Stomach smooth muscle (tissue), 2 donors: ENCODE data around the gene MYO5B.

ENCODE experiments used
- H3K27ac ChIP-seq: one replicate; pipeline ENCODE4 v1.7.0; 2013; ENCODE audit warnings: mild to moderate bottlenecking, low read length, inconsistent platforms
- H3K27me3 ChIP-seq, 2 donors: one replicate each; pipeline ENCODE4 v1.7.0; 2013; ENCODE audit warnings: low read length in 2 of 2; ENCODE audit not compliant: insufficient read depth in 2 of 2, control insufficient read depth in 1 of 2
- H3K36me3 ChIP-seq, 2 donors: one replicate each; pipeline ENCODE4 v1.7.0; 2013; ENCODE audit warnings: low read length in 2 of 2; ENCODE audit not compliant: control insufficient read depth in 2 of 2, insufficient read depth in 2 of 2
- H3K4me1 ChIP-seq: one replicate; pipeline ENCODE4 v1.7.0; 2013; ENCODE audit warnings: low read length; ENCODE audit not compliant: control insufficient read depth, insufficient read depth
- H3K4me3 ChIP-seq, 2 donors: one replicate each; pipeline ENCODE4 v1.7.0; 2013; ENCODE audit warnings: low read length in 2 of 2
- H3K9ac ChIP-seq, 2 donors: one replicate each; pipeline ENCODE4 v1.7.0; 2013; ENCODE audit warnings: low read length in 2 of 2, mild to moderate bottlenecking in 1 of 2
- H3K9me3 ChIP-seq, 2 donors: one replicate each; pipeline ENCODE4 v1.7.0; 2013; ENCODE audit warnings: low read length in 2 of 2; ENCODE audit not compliant: control insufficient read depth in 2 of 2
- donor health status: healthy.
- donor health status: Pancreatic carcinoma.

The MYO5B gene

DNA sequence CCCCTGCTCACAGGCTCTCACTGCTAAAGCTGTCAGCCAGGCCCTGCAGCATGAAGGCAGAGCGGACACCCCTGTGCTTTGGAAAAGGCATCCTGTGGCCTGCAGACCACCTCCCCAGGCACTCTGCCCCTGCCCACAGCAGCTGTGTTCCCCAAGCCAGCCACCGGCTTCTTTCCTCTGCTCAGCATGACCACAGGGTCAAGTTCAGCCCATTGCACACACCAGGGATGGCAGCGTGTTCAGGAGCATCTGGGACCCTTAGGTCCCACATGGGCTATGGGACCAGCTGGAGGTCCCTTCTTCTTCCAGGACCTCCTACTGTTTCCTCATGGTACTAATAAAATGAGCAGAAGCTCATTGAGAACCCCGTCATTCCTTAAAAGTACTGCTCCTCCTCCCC, 263.2 kb downstream of the MYO5B start:
- H3K4me3 ChIP-seq, result no peak overlapping the region
- no peaks in the 10 kb centered on the region for H3K27me3 ChIP-seq
- H3K9ac ChIP-seq, result no peak overlapping the region
- H3K9me3 ChIP-seq, result no peaks in the 10 kb centered on the region
- H3K27ac ChIP-seq, result no peak overlapping the region
- no peaks in the 10 kb centered on the region for H3K36me3 ChIP-seq
- H3K4me1 ChIP-seq, result no peaks in the 10 kb centered on the region

DNA sequence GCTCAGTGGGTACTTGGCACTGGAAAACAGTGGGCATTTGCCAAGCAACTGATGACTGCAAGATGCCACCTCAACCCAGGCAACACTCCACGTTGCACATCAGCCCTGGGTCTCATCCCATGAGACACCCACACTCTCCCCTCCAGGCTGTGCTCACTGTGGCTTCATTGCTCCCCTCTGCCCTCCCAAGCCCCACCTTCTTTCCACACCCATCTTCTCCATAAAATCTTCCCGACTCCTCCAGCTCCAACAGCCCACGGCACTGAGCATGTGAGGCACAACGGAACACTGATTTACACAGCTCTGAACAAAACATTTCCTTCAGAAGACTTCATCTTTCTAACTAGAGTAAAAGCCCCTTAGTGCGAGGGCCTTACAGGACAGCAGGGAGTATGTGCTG, 263.8 kb downstream of the MYO5B start:
- Histone ChIP-seq H3K27me3 (no peaks in the 10 kb centered on the region), H3K4me3 (no peak overlapping the region), H3K27ac (no peak overlapping the region), H3K4me1 (no peaks in the 10 kb centered on the region), H3K36me3 (no peaks in the 10 kb centered on the region), H3K9me3 (peaks cover 0 to 2% of the 10 kb centered on the region in 2 donors), H3K9ac (no peak overlapping the region)

DNA sequence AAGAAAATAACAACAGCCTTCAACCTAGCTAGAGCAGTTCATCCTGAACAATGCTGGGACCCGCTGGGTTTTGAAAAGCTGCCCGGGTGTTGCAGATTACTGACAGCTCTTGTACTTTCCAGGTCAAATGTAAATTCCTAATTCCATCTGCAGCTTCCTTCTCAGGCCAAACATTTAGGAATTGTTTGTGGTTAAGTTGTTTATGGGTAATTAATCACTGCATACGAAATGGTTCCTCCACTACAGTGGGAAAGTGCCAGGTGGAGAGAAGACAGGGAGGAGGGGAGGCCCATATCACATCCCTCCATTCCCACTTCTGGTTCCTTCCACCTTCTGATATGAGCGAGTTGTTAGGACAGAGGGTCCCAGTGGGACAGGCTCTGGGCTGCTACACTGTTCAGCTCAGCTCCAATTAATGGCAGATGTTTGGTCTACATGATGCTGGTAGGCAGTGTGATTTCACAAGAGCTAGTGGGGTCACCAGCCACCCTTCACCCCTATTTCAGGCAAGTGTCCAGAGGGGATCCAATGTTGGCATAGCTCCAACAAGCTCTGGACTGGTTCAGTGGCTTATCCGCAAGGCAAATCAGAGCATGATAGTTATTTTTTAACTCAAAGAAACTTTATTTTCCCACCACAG, 268.7 kb downstream of the MYO5B start:
- H3K4me1 ChIP-seq, result no peaks in the 10 kb centered on the region
- peaks cover 0 to 3% of the 10 kb centered on the region in 2 donors for H3K9me3 ChIP-seq

DNA sequence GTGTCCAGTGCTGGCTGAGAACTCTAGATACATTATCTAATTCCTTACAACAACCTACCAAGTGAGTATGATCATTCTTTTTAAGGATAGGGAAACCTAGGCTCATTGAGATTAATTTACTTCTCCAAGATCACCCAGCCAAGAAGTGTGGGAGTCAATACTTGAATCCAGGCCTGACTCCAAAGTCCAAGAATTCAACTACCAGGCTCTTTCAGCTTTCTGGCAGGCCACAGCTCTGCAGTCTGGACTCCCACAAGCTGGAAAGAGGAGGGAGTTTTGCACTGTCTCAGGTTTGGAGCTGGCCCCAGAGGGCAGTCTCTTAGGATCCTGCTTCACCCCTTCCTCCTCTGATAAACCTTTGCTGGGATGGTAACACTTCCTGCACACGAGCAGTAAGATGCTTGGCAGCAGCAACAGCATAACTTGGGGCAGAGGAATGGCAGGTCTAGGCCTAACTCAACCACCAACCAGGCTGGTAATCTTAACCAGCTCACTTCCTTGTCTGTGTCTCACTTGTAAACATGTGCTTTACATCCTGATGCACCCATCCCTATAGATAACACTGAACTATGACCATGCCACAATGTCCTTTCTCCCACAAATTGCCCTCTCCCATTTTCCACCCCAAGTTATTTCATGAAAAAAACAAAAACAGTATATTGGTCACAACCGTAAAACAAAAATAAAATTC, 270.5 kb downstream of the MYO5B start:
- Histone ChIP-seq H3K9me3 (peaks cover 0 to 3% of the 10 kb centered on the region in 2 donors), H3K4me3 (no peak overlapping the region), H3K9ac (no peak overlapping the region), H3K36me3 (no peaks in the 10 kb centered on the region), H3K4me1 (no peaks in the 10 kb centered on the region), H3K27ac (no peak overlapping the region), H3K27me3 (peaks cover 10 to 15% of the 10 kb centered on the region in 2 donors)

More for the DNA sequence above, 268.7 kb downstream of the MYO5B start:
- H3K9ac ChIP-seq, result no peak overlapping the region
- H3K36me3 ChIP-seq, result no peaks in the 10 kb centered on the region
- H3K27ac ChIP-seq, result no peak overlapping the region
- no peak overlapping the region for H3K4me3 ChIP-seq
- peaks cover 10 to 11% of the 10 kb centered on the region in 2 donors for H3K27me3 ChIP-seq

DNA sequence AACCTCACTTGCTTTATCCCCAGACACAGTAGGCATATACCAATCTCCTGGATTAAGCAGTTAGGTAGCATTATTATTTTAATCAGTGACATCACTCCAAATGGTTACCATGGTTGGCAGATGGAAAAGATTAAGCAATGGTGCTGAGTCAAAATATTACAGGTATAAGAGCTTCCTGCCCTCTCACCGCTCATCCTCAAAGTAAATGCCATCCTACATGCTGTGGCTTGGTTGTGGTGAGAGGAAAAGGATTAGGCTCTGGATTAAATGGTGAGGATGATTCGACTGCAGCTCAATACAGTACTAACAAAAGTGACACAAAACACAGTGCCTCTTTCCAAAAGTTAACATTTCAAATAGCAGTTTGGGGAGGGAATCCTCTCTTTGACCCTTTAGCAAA, 272.7 kb downstream of the MYO5B start:
- Histone ChIP-seq H3K4me3 (no peak overlapping the region), H3K27me3 (peaks cover 14 to 22% of the 10 kb centered on the region in 2 donors), H3K36me3 (no peaks in the 10 kb centered on the region), H3K9me3 (peaks cover 0 to 3% of the 10 kb centered on the region in 2 donors), H3K27ac (no peak overlapping the region), H3K9ac (no peak overlapping the region), H3K4me1 (no peaks in the 10 kb centered on the region)

DNA sequence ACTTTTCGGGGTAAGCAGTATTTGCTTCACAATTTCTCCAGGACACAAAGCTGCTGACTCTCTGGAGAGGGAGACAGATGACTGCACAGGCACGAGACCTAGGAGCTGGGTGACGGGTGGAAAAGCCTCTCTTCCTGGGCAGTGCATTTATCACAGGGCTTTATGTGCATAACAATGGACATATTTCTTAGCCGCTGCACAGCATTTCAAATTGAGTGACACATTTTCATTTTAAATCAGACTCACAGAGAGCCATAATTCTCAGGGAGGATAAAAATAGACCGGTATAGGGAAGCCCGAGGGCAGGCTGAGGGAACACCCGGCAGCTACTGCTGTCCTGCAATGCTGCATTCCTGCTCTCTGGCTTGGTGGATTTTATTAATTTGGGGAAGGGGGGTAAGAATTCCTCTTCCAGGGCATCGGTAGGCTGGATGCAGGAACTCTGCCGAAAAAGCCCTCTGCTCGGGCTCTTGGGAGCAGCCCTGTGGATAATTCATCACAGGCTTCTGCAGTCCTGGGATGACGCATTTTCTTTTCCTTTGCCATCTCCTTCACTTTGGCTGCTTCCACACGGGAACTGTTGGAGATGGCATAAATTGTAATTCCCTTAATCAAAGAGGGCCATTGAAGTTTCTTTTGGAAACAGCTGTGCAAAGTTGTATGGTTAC, 273.5 kb downstream of the MYO5B start:
- Histone ChIP-seq H3K36me3 (no peaks in the 10 kb centered on the region), H3K27ac (no peak overlapping the region), H3K9me3 (peaks cover 0 to 3% of the 10 kb centered on the region in 2 donors), H3K4me1 (no peaks in the 10 kb centered on the region), H3K27me3 (peaks cover 14 to 26% of the 10 kb centered on the region in 2 donors), H3K9ac (no peak overlapping the region), H3K4me3 (no peak overlapping the region)

DNA sequence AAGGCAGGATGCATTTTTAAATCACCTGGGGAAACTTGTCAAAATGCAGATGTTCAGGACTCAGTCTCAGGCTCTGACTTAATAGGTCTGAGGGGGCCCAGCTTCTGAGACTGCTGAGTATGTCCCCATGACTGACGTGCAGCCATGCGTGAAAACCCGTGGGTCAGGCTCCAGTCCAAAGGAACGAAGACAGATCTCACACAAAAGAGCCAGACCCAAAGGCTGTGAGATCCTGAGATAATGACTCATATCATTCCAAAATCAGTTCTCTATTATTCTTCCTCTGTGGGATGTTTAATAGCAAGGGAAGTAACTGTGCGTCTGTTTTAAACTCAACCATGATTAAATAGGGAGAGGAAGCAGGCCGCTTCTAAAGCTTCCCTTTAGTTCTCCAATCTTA, 274.2 kb downstream of the MYO5B start:
- Histone ChIP-seq H3K27me3 (peaks cover 14 to 26% of the 10 kb centered on the region in 2 donors), H3K4me3 (no peak overlapping the region), H3K36me3 (no peaks in the 10 kb centered on the region), H3K9me3 (no peaks in the 10 kb centered on the region), H3K27ac (no peak overlapping the region), H3K9ac (no peak overlapping the region), H3K4me1 (no peaks in the 10 kb centered on the region)

DNA sequence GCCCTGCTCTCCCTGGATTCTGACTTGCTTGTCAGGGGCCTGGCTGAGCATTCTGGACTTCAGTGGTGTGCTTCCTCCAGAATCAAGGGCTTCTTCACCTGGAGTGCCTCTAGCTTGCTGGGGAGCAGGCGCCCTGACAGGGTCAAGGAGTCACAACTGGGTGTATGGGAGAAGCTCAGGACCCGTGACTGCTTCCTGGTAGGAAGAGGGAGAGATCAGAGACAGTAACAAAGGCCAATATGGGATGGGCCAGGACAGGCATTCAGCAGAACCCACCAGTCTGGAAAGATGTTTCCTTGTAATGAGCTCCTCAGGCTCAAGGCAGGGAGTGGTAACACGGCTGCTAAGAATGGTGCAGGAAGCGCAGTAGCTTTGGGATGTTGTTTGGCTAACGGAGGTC, 277.2 kb downstream of the MYO5B start:
- Histone ChIP-seq H3K4me3 (no peak overlapping the region), H3K4me1 (no peaks in the 10 kb centered on the region), H3K27me3 (peaks cover 4 to 16% of the 10 kb centered on the region in 2 donors), H3K9ac (no peak overlapping the region), H3K27ac (no peak overlapping the region), H3K9me3 (no peaks in the 10 kb centered on the region), H3K36me3 (no peaks in the 10 kb centered on the region)

DNA sequence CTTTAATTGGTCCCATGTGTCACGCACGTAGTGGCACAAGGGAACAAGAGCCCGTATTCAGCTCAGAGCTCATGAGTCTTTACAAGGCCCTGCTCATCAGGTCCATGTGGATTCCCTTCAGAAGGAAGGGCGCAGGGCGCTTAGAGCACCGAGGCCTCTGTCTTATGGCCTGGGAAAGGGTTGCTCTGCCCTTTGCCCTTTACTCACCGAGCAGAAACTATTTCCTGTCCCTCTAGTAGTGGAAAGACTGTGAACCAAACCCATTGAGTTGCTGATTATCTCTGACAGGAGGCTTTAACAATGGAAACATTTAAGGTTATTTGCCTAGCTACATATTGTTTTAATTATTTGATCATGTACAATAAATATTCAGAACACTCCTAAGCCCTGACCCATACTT, 279.6 kb downstream of the MYO5B start:
- Histone ChIP-seq H3K27me3 (peaks cover 4 to 13% of the 10 kb centered on the region in 2 donors), H3K4me1 (no peaks in the 10 kb centered on the region), H3K36me3 (no peaks in the 10 kb centered on the region), H3K4me3 (no peak overlapping the region), H3K9me3 (no peaks in the 10 kb centered on the region), H3K9ac (no peak overlapping the region), H3K27ac (no peak overlapping the region)

DNA sequence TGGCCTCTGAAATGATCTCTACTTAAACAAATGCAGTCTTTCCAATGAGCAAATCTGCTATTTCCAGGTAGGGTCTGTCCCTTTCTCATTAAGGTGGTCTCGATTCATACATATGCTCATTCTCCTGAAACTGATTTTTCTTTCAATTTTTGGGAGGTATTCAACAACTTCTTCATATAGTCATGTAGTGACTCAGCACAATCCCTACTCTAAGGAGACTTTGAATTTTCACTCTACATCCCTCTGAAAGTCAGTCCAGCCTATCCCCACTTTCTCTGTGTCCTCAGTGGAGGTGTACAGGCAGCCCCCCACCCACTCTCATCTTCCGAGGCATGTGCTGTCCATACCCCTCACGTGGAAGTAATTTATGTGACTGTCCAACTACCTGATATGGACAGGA, 281.7 kb downstream of the MYO5B start:
- H3K4me3 ChIP-seq, result no peak overlapping the region
- H3K36me3 ChIP-seq, result no peaks in the 10 kb centered on the region
- peaks cover 0 to 12% of the 10 kb centered on the region in 2 donors for H3K27me3 ChIP-seq
- no peak overlapping the region for H3K27ac ChIP-seq
- H3K9me3 ChIP-seq, result no peaks in the 10 kb centered on the region
- no peaks in the 10 kb centered on the region for H3K4me1 ChIP-seq
- no peak overlapping the region for H3K9ac ChIP-seq

DNA sequence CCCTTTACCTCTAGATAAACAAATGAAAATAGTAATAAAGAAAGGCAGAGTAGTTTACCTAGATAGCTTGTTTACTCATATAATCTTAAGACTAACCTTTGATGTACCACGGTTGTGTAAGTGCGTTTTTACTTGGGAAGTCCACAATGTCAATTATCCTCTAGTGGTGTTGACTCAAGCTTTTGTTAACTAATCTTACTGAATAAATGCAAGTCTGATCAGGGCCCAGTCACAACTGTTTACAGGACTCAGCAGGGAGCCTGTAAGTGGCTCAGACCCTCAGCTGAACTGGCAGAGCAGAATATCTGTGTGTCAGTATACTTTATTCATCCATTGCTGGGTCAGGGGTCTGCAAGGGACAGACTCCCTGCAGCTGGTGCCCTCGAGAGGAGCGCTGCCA, 283.5 kb downstream of the MYO5B start:
- Histone ChIP-seq H3K36me3 (no peaks in the 10 kb centered on the region), H3K27ac (no peak overlapping the region), H3K9ac (no peak overlapping the region), H3K4me3 (no peak overlapping the region), H3K4me1 (no peaks in the 10 kb centered on the region), H3K9me3 (no peaks in the 10 kb centered on the region), H3K27me3 (peaks cover 0 to 2% of the 10 kb centered on the region in 2 donors)
